Activated effector memory CD4-positive, alpha-beta T cell treated with anti-CD3 and anti-CD28 coated beads, Interleukin-2, amount 50 U/mL, for 16 hours (primary cell): Measurements from ENCODE around the gene C2CD2.
"Not testable (repeated sequence)": the region's sequence is repeated elsewhere in the genome, so short reads cannot be mapped to it uniquely, and the experiment has no call there.

Source experiments
- DNase-seq: peaks from one replicate; pipeline ENCODE4 v3.0.0-alpha.2; 2020

The C2CD2 gene

GRCh38 chr21:41953831-41954653, at the start of gene C2CD2:
TSS of gene C2CD2 (minus strand) at chr21:41954018. CDS start at chr21:41953648, 370 bp downstream.
- peak; percentile 66 for DNase-seq

GRCh38 chr21:42003051-42003461, 49.2 kb upstream of the C2CD2 start:
- peak; percentile 75 for DNase-seq

GRCh38 chr21:42002421-42002958, 48.7 kb upstream of the C2CD2 start:
- DNase-seq = peak; percentile 91

GRCh38 chr21:42001781-42002180, 48.0 kb upstream of the C2CD2 start:
- DNase-seq = no peak

- no peak for DNase-seq
Measured at GRCh38 chr21:42000908-42001307, 47.1 kb upstream of the C2CD2 start.

GRCh38 chr21:41997657-41998056, 43.8 kb upstream of the C2CD2 start:
- DNase-seq = no peak

GRCh38 chr21:41995577-41995976, 41.8 kb upstream of the C2CD2 start:
- no peak for DNase-seq

GRCh38 chr21:41994613-41995012, 40.8 kb upstream of the C2CD2 start:
- DNase-seq = not testable (repeated sequence)

- DNase-seq = no peak
Measured at GRCh38 chr21:41993744-41994143, 39.9 kb upstream of the C2CD2 start.

GRCh38 chr21:41992576-41992975, 38.8 kb upstream of the C2CD2 start:
- DNase-seq = no peak

GRCh38 chr21:41991659-41992058, 37.8 kb upstream of the C2CD2 start:
- no peak for DNase-seq

- DNase-seq = no peak
Measured at GRCh38 chr21:41989698-41990097, 35.9 kb upstream of the C2CD2 start.

- no peak for DNase-seq
Measured at GRCh38 chr21:41987310-41987709, 33.5 kb upstream of the C2CD2 start.

- DNase-seq = no peak
Measured at GRCh38 chr21:41985662-41986416, 32.0 kb upstream of the C2CD2 start.

- no peak for DNase-seq
Measured at GRCh38 chr21:41983229-41983628, 29.4 kb upstream of the C2CD2 start.

- DNase-seq = no peak
Measured at GRCh38 chr21:41980561-41980960, 26.7 kb upstream of the C2CD2 start.

GRCh38 chr21:41979751-41980369, 26.0 kb upstream of the C2CD2 start:
- DNase-seq = no peak

- DNase-seq = no peak
Measured at GRCh38 chr21:41979335-41979734, 25.5 kb upstream of the C2CD2 start.

- DNase-seq = no peak
Measured at GRCh38 chr21:41977034-41977950, 23.5 kb upstream of the C2CD2 start.

GRCh38 chr21:41976611-41977010, 22.8 kb upstream of the C2CD2 start:
- no peak for DNase-seq

- peak; percentile 46 for DNase-seq
Measured at GRCh38 chr21:41975391-41976272, 21.8 kb upstream of the C2CD2 start.
